Frontal cortex (tissue), 4 donors: ENCODE data around the gene CAPZA1. TPM values are rescaled to one million over a fixed set of nuclear protein-coding genes. Genes with fewer than 3 reads are reported as not detected.

Source experiments
- DNase-seq, 2 donors: peaks; one replicate each; pipeline ENCODE4 v3.0.0; 2012; ENCODE audit warnings: low spot score in 2 of 2
- FAIRE-seq: peaks from 2 replicates; lab custom pipeline; 2012; peaks lifted over from hg19 to GRCh38; lab: Jason Lieb, UNC
- total RNA-seq: library from RNA; depleted of rRNA; stranded (reverse); fragments of >200 nt; gene quantifications from one replicate; pipeline ENCODE4 v1.2.3, GENCODE V29; 2014
- donor health status: control.
- donor health status: control.
- donor health status: control.

CAPZA1 gene
- total RNA-seq, 1 donor from 2014 or later = 90.9 TPM

- DNase-seq (no peak), FAIRE-seq (no peak)
Observed at GRCh38 chr1:112698366-112699310, 79.0 kb downstream of the CAPZA1 start.

DNA sequence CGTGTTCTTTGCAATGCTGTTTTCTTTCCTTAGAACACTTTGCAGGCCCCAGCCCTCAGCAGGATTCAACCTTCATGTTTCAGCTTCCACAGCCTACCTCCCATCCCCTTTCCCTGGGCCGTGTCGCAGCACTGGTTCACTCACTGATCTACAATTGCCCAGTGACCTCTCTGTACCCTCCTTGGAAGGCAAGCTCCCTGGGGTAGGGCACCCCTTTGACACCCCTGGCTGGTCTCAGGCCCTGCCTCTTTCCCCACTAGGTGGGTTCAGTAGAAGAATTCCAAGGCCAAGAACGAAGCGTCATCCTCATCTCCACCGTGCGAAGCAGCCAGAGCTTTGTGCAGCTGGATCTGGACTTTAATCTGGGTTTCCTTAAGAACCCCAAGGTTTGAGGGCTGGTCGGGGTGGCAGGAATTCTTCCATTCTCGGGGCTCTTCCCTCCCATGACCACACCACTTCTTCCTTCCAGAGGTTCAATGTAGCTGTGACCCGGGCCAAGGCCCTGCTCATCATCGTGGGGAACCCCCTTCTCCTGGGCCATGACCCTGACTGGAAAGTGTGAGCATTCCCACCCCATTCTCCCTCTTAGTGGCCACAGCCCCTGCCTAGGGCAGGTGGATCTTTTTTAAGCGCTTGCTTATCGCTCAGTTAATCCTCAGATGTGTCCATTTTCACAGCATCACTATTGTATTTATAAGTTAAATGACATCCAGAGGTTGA is 80.0 kb downstream of the CAPZA1 start:
- FAIRE-seq = no peak
- DNase-seq = no peak

- FAIRE-seq (no peak), DNase-seq (peak; percentile 64 to 85)
Observed at GRCh38 chr1:112700290-112701226, 80.9 kb downstream of the CAPZA1 start.

GRCh38 chr1:112701227-112702066 is 81.8 kb downstream of the CAPZA1 start:
- DNase-seq (no peak), FAIRE-seq (no peak)

DNA sequence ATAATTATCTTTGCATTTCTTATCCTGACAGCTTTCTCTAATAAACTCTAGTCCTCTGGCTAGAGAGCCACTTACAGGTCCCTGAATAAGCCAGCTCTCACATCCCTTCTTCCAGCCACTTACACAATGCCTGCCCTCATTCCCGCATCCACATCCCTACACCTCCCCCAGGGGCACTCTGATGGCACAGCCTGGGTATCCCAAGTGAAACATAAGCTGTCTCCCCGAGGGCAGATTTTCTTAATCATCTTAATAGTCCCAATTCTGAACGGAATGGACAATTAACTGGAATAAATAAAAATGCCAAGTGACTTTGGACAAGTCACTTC is 82.4 kb downstream of the CAPZA1 start:
- FAIRE-seq = no peak
- DNase-seq = no peak

DNA sequence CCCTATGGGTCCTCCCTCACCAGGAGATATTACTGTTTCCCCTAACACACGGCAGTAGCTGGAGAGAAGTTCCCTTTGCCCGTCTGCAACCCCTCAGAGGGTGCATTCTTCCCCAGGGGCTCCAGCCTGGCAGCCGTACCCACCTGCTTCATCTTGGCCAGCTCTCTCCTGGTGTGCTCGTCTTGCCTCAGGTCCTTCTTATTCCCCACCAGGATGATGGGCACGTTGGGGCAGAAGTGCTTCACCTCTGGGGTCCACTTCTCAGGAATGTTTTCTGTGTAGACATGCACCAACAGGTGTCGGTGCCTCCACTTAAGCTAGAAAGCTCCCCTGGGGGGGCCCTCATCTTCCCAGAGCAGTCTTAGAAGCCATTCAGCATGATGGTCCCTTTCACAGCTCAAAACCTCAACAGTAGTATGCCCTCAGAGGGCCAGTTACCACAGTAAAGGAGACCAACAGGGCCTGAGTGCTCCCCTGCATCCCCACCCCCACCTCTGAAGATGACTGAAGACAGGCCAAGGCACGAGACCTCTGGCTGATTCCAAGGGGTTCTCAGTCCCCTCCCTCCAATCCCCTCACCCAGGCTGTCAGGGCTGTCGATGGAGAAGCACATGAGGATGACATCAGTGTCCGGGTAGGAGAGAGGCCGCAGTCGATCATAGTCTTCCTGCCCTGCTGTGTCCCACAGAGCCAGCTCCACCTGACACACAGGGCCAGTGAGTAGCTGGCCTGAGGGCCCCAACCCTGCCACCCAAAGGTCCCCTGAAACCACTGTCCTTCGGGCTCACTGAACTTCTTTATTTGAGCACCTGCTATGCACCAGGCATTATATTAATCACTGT is 83.0 kb downstream of the CAPZA1 start:
- DNase-seq (no peak), FAIRE-seq (no peak)

GRCh38 chr1:112703706-112704105 is 84.1 kb downstream of the CAPZA1 start:
- no peak for FAIRE-seq
- no peak for DNase-seq

- no peak for FAIRE-seq
- DNase-seq = peak in 1 of 2 donors; percentile 83
Observed at GRCh38 chr1:112704391-112704933, 84.8 kb downstream of the CAPZA1 start.

- FAIRE-seq (no peak), DNase-seq (peak; percentile 63 to 72)
Observed at GRCh38 chr1:112704934-112705627, 85.4 kb downstream of the CAPZA1 start.

GRCh38 chr1:112706505-112707220 is 87.0 kb downstream of the CAPZA1 start, which contains the start of gene RHOC:
TSS of gene RHOC (minus strand) at chr1:112707127. CDS start at chr1:112703799, 3,328 bp downstream.
- DNase-seq (peak; percentile 78), FAIRE-seq (no peak)

DNA sequence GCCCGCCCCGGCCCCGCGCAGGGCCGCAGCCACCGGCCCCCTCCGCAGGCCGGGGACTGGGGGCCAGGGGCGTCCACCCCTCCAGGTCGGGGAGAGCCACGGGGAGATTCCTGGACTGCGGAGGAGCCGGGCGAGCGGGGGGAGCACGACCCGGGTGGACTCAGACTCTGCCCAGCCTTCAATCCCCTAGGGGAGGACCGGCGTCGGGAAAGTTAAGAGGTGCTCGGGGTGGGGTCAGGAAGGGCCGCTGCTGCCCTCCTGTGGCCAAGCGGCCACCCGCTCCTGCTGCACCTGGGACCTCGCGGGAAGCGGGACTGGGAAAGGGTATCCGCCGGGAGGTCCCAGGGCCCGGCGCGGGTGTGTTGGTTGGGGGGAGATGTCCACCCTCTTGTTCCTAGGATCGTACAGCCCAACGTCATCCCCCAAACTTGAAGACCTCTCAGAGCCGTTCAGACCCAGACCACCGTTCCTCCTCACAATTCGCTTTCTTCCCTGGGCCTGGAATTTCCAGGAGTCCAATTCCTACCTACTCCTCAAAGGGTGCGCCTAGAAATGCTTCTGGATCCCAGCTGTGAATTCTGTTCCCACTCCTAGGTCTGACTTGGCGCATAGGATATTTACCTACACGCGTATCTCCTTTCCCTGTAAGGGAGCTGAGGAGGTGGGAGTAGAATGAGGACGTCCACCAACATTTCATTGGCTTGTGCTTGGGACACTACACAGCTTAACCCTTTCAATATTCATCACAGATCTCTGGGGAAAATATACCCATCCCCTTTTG is 87.8 kb downstream of the CAPZA1 start:
- FAIRE-seq = no peak
- peak; percentile 85 to 90 for DNase-seq

DNA sequence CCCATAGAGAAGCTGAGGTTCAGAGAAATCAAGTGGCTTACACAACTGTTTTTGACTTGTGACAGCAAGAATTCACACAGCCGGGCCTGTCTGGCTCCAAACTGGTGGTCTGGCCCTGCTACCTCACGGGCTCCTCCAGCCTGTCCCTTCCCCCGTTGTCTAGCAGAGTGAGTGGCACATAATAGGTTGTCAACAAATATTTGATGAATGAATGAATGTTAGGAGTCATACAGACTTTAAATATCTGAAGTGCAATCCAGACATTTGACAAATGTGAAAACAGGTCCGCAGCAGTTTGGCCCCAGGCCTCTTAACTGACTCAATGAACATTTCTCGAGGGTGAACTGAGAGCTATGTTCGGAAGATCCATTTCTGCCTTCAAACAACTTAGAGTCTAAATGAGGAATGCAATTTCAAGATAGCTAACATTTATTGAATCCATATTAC is 88.4 kb downstream of the CAPZA1 start:
- no peak for DNase-seq

DNA sequence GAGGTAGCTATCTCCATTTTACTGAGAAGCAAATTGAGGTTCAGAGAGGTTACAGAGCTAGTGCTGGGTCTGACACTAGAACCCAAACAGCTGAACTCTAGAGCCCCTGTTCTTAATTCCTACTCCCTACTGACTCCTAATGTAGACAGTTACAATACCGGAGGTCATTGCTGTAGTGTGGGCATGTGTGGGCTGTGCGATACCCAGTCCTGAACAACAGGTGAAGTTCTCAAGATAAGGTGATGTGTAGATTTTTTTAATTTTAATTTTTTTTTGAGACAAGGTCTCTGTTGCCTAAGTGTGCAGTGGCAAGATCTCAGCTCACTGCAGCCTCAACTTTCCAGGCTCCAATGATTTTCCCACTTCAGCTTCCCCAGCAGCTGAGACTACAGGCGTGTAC is 88.9 kb downstream of the CAPZA1 start:
- FAIRE-seq (no peak), DNase-seq (no peak)

More for the DNA sequence above, 88.4 kb downstream of the CAPZA1 start:
- no peak for FAIRE-seq

DNA sequence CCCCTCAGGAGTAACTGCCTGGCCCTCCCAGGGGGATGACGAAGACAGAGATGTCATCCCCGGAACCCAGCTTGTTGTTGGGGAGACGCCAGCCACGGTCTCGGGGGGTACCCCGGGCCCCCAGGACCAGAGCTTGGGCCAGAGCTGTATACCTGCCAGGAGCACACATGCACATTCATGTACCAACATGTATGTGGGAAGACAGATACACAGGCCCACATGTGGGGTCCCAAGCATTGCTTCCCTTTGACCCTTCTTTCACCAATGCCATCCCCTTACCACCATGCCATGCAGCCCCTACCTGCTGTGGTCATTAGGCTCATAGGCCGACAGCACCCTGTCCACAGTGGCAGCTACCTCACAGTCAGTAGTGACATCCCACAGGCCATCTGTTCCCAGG is 90.5 kb downstream of the CAPZA1 start:
- DNase-seq = no peak
- FAIRE-seq = no peak

- DNase-seq (no peak), FAIRE-seq (no peak)
Observed at GRCh38 chr1:112710586-112710985, 91.0 kb downstream of the CAPZA1 start.

DNA sequence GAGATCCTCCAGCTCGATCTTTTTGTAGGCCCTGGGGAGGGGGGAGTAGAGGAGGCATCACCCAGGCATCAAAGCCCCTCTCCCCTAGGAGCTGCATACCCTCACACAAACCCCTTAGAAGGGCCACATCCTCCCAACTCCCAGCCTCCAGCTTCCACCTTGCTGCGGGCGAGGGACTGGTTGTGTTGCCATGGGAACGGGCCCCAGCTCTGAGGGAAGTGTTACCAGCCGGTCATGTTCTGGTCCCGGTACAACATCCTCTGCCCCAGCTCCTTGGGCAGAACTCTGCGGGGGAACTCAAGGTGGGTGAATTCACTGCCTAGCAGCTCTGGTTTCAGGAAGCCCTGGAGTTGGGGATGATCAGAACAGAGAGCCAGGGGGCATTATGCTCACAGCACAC is 91.4 kb downstream of the CAPZA1 start:
- DNase-seq (no peak), FAIRE-seq (no peak)
